GM18505 (cell line): ENCODE measurements around the gene GSTM5.

Experiments
- ATAC-seq: cut with Tn5 transposase; IDR thresholded peaks from one replicate; pipeline ENCODE4 v1.9.1; 2021; ENCODE audit not compliant: unreplicated experiment
- POLR2A ChIP-seq: IDR thresholded peaks from 4 replicates; pipeline ENCODE4 v1.6.1; 2011; ENCODE audit warnings: borderline replicate concordance; ENCODE audit not compliant: insufficient read depth, insufficient read length; ENCODE audit errors: extremely low read depth

GSTM5 gene

DNA sequence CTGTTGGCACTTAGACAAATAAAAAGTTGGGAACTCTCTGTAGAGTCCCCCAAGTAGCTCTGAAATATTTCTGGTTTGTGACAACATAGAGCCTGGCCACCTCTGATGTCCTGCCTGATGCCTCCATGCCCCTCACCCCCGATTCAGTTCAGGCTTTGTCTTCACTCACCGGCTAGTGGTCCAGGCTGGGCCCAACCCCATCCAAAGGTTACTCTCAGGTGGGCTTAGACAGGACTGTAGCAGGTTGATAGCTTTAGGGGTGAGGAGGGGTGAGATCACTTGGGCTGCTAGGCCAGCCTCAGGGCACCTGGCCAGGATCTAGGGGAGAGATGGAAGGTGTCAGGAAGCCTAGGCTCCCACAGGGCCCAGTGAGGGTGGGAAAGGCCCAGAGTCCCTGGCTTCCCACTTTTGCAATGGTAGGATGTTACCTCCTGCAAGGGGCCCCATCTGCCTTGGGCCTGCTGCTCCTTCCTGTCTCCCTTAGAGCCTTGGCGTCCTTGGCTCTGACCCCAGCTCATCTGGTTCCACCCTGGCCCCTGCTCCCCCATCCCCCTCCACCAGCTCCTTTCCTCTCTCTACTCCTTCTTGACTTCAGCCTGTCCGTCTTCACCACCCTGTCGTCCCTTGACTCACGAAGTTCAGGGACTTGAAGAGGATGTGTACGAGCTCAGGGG lies 44.9 kb downstream of the GSTM5 start:
- ATAC-seq: no peak
- TF ChIP-seq POLR2A: no peak

DNA sequence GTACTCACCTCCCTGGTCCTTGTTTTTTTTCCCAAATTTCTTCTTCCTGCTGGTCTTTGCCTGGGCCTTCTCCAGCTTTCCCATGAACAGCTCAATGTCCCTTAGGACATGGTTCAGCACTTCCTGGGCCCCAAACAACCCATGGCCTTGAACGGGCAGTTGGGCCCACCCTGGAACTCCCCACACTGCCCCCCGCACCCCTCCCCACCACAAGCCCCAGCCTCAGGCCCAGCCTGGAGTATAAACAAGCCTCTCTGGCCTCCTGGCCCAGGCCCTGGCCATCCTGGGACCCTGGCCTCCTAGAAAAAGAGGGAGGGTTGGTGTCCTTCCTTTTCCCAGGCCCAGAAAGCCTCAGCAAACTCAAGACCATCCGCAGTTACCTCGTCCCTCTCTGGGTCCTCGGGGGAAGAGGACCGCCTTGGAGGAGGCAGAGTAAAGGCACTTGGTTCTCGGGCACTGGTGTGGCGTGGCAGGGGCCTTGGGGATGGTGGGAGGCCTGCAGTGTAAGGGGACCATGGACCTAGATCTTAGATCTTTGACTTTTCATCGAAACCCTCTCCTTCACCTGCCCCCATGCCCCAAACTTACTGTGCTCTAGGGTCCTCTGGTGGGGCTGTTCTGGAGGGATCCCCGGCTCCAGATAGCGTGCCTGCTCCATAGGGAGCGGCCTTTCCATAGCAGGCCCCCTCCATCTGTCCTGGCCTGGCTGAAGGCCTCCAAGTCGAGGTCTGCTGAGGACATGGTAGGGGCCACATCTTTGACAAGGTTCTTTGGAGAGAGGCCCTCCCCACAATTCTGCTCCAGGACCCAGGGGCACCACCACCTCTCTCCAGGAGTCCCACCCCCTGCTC lies 46.1 kb downstream of the GSTM5 start:
- ATAC-seq: no peak

DNA sequence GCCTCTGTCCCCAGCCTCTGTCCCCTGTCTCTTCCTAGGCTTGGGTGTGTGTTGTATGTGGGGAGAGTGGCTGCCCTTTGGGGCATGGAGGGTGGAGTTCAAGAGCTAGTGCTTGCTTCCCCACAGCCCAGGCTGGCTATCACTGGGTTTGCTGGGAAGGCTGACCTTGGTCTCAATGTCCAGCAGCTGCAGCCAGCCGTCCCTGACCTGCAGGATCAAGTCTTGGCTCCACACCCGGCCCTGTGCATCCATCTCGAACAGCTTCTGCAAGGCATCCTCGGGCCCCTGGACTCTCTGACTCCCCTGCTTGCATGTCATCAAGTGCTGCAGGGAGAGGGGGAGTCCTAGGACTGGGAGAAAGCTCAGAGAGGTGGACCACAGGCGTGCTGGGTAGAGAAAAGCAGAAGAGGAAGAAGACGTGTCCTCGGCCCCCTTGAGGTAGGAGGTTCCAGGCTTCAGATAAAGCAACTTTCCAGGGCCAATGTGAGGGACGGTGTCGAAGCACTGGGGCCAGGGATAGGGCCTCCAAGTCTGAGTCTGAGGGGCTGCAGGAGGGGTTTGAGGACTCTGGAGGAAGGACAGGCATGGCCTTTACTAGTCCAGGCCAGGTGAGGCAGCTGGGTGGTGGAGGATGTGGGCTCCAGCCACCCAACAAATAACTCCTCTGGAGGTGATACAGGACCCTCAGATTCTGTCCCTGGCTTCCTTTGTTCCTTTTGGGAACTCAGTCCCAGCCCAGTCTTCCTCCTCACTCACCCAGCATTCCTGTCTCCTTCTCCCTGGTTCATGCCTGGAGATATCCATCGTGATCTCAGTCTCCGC lies 47.7 kb downstream of the GSTM5 start:
- ATAC-seq: no peak

More for the DNA sequence above, 46.1 kb downstream of the GSTM5 start:
- no peak for TF ChIP-seq POLR2A

DNA sequence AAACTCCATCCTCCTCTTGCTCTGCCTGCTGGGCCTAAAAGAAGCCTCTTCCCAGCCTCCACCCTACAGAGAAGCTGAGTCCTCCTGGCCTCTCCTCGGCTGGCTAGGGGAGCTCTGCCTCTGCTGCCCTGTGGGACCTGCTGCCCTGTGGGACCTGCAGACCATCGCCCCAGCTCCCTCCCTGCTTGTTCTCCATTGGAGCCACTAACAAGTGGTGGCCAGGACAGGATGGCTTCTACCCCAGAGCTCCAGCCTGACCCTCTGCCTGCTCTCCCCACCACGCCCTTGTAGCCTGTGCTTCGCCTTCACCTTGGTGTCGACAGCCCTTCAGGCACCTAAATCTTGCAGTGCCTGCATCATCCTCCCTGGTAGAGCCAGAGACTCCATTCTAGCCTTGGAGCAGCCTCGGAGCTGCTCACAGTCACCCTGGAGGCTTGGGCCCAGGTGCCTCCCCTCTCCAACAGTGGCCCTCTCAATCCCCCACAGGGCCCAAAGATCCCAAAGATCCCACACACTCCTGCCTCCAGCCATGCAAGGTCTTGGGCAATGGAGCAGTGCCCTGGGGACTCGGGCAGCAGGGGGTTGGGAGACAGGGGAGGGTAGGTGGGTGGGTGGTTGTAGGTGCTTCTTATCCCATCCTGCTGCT lies 48.7 kb downstream of the GSTM5 start:
- TF ChIP-seq POLR2A: no peak
- ATAC-seq: no peak

More for the DNA sequence above, 47.7 kb downstream of the GSTM5 start:
- TF ChIP-seq POLR2A: no peak

DNA sequence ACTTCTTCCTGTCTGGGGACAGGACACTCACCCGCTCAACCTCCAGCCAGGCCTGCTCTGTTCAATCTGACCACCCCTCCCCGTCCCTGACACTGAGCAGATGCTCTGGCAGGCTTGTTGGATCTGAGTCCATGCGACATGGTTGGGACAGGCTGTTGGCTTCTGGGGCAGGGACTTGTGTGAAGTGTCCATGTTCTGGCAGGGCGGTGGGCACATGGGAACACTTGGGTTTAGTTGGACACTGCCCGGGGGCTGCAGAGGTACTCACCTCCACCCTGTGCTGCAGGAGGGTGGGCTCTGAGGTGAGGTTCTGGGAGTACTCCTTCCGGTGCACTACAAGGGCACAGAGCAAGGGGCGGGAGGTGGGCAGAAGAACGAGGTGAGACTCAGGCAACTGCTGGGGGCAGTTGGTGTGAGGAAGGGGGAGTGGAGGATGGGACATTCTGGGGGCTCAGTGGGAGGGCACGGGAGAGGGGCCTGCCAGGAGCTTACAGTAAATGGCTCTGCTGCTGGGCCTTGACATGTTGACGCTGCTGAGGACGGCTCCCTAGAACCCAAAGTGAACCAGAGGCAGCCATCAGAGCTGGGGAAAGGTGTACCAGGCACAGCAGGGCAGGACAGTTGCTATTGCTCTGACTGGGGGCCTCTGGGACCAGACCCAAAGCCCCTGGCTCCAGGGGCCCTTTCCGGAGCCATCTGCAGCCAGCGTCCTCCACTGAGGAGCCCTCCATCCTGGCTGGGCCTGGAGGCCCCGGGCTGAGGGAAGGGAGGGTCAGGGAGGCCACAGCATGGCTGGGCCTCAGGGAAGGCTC lies 49.4 kb downstream of the GSTM5 start:
- no peak for TF ChIP-seq POLR2A

DNA sequence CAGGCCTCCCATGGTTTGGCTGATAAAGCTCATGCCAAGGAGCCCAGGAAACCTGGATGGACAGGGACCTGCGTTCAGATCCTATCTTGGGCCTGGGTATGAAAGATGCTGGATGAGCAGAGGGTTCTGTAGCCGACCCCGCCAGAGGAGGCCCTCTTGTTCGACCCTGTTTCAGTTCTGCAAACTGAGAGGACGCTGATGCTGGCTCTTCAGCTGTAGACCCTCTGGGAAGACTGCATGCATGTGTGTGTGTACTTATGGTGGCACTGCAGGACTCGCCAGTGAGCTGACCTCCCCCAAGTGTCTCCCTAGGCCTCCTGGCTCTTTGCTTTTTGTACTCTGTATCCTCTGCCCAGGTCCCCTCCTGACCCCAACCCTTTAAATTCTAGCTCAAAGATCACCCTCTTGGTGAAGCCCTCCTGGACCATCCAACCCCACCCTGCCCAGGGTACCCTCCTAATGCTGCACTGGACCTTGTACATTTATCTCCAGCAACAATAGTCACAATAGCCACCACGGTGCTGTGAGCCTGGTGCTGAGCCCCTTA lies 50.1 kb downstream of the GSTM5 start:
- TF ChIP-seq POLR2A: no peak
- no peak for ATAC-seq

More for the DNA sequence above, 49.4 kb downstream of the GSTM5 start:
- no peak for ATAC-seq

DNA sequence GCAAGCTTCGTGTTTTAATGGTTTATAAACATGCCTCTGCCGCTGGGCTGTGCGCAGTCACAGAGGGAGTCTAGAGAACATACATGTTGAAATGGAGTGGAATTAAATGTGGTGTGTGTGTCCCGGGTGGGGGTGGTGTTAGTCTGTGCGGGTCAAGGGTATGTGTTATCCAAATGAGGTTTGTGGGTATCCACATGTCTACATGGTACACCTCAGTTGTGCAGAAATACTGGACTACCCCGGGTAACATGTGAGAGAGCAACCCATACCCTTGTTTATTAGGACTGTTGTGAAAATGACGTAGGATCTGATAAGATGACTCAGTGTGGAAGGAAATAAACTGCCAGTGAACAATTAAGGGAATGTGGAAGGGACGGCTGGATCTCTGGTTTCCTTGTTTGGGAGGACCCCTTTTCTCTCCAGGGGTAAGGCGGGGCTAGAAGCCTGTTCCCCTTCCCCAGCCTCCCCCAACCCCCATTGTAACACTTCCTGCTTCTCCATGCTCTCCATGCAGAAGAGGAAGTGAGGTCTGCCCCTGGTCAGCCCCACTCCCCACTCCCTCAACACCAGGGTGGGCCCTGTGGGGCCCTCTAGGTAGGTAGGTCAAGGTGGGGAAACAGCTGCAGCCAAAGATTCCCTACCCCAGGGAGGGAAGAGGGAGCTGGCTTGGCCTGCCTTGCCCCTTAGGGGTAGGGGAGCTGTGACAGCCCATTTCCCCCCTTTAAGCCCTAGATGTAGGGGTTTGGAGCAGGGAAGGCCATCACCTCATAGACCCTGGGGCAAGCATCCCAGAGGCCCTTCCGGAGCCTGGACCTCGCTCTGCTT lies 51.0 kb downstream of the GSTM5 start:
- TF ChIP-seq POLR2A: no peak
- ATAC-seq: no peak

DNA sequence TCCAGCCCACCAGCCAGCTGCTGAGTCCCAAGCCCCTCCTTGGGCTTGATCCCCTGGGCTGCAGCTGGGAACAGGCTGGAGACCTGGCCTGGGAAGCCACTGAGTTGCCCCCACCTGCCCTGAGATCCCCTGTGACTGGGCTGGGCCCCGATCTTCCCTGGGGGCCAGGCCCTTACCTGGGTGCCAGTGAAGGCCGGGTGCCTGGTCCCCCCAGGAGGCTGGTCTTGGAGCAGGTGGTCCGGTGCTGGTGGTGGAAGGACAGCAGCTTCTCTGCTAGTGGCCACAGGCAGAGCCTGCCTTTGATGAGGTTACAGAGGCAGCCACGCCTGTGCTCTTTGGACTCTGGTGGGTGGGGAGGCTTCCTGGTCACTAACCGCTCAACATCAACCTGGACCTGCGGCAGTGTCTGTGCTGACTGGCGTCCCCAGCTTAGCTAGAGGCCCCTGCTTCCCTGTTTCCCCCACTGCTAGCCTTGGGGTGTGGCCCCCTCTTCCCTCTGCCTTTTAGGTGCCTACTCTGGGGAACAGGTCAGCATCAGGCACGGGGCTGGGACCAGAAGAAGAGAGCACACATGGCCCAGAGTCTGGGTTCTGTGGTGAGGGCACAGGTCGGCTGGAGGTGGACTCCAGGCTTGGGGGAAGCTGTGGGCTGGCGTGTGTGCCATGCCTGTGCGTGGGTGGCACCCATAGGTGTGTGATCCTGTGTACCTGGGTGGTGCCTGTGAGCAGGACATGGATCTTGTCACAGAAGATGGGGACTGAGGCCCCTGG lies 51.8 kb downstream of the GSTM5 start, which contains the start of gene EPS8L3:
EPS8L3 (minus strand) TSS at position 278 of the 770 bp plus-strand sequence. CDS start 2,174 bp downstream, outside the sequence.
- ATAC-seq: no peak
- no peak for TF ChIP-seq POLR2A

DNA sequence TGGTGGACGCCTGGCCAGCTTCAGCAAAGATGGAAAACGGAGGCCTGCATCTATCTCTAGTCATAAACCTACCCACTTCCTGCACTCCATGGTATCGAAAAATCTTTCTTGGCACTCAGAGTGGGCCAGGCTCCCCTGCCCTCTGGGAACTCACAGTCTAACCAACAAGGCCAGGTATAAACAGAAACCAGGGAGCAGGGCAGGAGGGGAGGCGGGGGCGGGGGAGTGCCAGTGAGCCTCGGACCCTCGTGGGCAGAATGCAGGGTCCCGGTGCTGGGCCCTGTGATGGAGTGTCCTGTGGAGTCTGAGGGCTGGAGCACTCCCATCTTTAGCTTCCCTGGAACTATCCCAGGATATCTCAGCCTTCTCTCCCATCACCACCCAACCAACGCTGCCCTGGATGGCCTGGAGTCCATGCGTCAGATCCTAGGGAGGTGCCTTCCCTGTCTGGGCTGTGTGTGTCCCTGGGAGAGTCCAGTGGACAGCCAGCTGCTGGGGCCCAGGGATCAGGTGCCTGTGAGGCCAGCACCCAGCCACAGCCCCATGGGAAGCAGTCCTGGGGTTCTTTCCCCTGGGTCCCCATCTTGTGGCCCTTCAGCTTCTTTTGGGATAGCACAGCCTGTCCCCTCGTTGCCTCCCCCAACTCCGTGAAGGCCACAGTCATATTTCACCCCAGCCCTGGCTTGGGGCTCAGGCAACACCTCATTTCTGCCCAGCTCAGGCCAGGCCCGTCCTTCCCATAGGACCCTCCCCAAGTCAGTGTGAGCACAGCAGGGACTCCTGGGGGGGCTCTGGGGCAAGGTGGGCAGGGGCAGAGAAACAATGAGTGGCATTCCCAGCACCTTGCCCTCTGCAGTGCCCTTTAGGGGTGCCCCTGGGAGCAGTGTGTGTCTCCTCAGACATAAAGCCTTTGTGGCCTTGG lies 52.8 kb downstream of the GSTM5 start:
- ATAC-seq: no peak
- TF ChIP-seq POLR2A: no peak

DNA sequence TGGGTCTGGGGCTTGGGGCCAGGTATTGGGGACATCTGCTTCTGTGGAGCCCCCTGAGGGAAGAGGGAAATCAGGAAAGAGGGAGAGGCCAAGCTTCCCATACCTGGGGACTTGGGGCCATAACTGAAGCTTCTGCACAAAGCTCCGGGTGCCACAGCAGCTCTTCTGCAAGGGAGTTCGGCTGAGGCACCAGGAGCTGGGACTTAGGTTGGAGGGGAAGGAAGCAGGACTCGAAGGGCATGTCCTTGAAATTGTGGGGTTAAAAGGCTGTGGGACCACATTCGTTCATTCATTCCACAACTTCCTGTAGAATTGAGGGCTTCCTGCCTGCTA lies 53.4 kb downstream of the GSTM5 start:
- no peak for ATAC-seq
- TF ChIP-seq POLR2A: no peak
